Activated CD8-positive, alpha-beta T cell treated with anti-CD3 and anti-CD28 coated beads for 36 hours (primary cell): ENCODE data around the gene GPRASP2. TPM values are rescaled to one million over a fixed set of nuclear protein-coding genes. Genes with fewer than 3 reads are reported as not detected.
"Not testable (repeated sequence)": the region's sequence is repeated elsewhere in the genome, so short reads cannot be mapped to it uniquely, and the experiment has no call there.

Experiments
- ATAC-seq: fragments of 200-7000 bp; cut with Tn5 transposase; one replicate; pipeline ENCODE4 v1.10.0; 2021; ENCODE audit warnings: mild to moderate bottlenecking, moderate library complexity
- CTCF ChIA-PET: fragments of 350-600 bp; sonication (Branson Sonifier 250); formaldehyde crosslinking; loops from one replicate; lab custom pipeline; 2021; ENCODE audit warnings: antibody characterized with exemption; lab: Charles Lee
- POLR2A ChIA-PET: fragments of 350-600 bp; sonication (Branson Sonifier 250); formaldehyde crosslinking; loops from one replicate; lab custom pipeline; 2021; ENCODE audit warnings: antibody characterized with exemption; lab: Charles Lee
- DNase-seq: peaks from one replicate; pipeline ENCODE4 v3.0.0-alpha.2; 2020
- H3K27ac Mint-ChIP-seq: one replicate; pipeline ENCODE4 v1.8.0; 2021; ENCODE audit warnings: mild to moderate bottlenecking, mixed read lengths
- H3K27me3 Mint-ChIP-seq: one replicate; pipeline ENCODE4 v1.8.0; 2021; ENCODE audit warnings: mixed read lengths
- H3K36me3 Mint-ChIP-seq: one replicate; pipeline ENCODE4 v1.8.0; 2021; ENCODE audit warnings: low read depth, mixed read lengths
- H3K4me1 Mint-ChIP-seq: one replicate; pipeline ENCODE4 v1.8.0; 2021; ENCODE audit warnings: low read depth, mixed read lengths
- H3K4me3 Mint-ChIP-seq: one replicate; pipeline ENCODE4 v1.8.0; 2021; ENCODE audit warnings: mild to moderate bottlenecking, moderate library complexity, mixed read lengths
- H3K9me3 Mint-ChIP-seq: one replicate; pipeline ENCODE4 v1.8.0; 2021; ENCODE audit warnings: mixed read lengths
- intact Hi-C: fragments of 100-400 bp; cut with micrococcal nuclease; formaldehyde crosslinking; loops from one replicate; pipeline ENCODE4 v1.10.0; 2022
- total RNA-seq, 2 experiments: library from RNA; stranded (reverse); gene quantifications; one replicate each; pipeline ENCODE4 v1.2.3, GENCODE V29; 2021
- TF ChIP-seq, protein P1 (sequence below): fragments of 200-600 bp; IDR thresholded peaks from one replicate; pipeline ENCODE4 v1.8.0; 2022; ENCODE audit warnings: antibody characterized with exemption, mild to moderate bottlenecking

Gene GPRASP2
- total RNA-seq, 2 experiments from 2014 or later = 0.67 to 0.77 TPM

DNA sequence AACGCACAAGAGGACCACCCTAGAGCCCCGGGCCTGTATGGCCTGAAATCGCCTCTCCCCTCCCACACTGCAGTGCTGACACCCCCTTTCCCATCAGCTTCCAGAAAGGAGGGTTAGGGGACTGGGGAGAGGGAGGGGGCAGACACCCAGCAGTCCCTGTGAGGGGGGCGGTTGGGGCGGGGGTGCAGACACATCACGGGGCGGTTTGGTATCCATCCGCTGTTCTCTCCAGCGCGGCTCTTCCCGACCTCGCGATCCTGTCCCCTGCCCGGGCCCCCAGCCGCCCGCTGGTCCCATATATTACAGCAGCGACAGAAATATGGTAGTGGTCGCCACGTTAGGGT is 404 bp upstream of the GPRASP2 start:
- TF ChIP-seq, protein P1, sequence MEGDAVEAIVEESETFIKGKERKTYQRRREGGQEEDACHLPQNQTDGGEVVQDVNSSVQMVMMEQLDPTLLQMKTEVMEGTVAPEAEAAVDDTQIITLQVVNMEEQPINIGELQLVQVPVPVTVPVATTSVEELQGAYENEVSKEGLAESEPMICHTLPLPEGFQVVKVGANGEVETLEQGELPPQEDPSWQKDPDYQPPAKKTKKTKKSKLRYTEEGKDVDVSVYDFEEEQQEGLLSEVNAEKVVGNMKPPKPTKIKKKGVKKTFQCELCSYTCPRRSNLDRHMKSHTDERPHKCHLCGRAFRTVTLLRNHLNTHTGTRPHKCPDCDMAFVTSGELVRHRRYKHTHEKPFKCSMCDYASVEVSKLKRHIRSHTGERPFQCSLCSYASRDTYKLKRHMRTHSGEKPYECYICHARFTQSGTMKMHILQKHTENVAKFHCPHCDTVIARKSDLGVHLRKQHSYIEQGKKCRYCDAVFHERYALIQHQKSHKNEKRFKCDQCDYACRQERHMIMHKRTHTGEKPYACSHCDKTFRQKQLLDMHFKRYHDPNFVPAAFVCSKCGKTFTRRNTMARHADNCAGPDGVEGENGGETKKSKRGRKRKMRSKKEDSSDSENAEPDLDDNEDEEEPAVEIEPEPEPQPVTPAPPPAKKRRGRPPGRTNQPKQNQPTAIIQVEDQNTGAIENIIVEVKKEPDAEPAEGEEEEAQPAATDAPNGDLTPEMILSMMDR = no peak
- peaks cover 13% of the 10 kb centered on the region for H3K27me3 Mint-ChIP-seq
- H3K36me3 Mint-ChIP-seq = no peaks in the 10 kb centered on the region
- H3K27ac Mint-ChIP-seq = no peak overlapping the region
- H3K9me3 Mint-ChIP-seq = no peaks in the 10 kb centered on the region
- ATAC-seq (no peak), DNase-seq (no peak)
- POLR2A ChIA-PET = no interaction called here
- H3K4me3 Mint-ChIP-seq = peak overlapping the region; percentile 1
- intact Hi-C loops = no loop called here
- CTCF ChIA-PET = no interaction called here
- H3K4me1 Mint-ChIP-seq = peaks cover 19% of the 10 kb centered on the region

DNA sequence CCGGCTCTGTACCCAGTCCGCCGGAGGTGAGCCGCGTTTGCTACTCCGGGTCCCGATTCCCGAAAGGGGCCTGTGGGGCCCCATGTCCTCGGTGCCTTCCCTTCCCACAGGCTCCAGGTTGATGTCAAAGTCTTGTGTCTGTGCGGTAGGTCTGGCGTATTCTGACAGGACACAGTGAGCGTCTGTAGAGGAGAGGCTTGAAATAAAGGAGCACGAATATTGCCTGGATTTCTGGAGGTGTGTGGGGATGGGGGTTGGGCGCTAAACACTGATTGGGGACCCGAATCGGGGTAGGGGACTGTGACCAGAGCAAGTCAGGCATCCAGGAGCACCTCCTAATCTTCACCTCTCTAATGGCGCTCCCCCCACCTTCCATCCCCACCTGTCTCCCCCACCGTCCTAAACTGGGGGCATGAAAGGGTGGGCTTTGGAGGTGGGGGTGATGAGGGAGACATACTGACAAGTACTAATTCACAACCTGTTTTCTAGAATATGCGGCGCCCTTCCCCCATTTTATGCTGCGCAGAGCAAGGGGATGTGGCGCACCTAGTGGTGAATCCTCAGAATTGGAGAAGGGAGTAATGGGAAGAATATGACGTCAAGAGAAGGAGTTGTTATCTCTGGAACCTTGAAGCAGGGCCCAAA is 855 bp downstream of the GPRASP2 start:
- Mint-ChIP-seq H3K27me3 (peaks cover 11% of the 10 kb centered on the region), H3K27ac (peak overlapping the region; percentile 42), H3K4me3 (peak overlapping the region; percentile 72), H3K36me3 (no peaks in the 10 kb centered on the region), H3K4me1 (peaks cover 19% of the 10 kb centered on the region), H3K9me3 (no peaks in the 10 kb centered on the region)
- POLR2A ChIA-PET = no interaction called here
- intact Hi-C loops = no loop called here
- CTCF ChIA-PET = no interaction called here
- ATAC-seq (no peak), DNase-seq (peak; percentile 12)
- TF ChIP-seq, protein P1 = peak; percentile 12

DNA sequence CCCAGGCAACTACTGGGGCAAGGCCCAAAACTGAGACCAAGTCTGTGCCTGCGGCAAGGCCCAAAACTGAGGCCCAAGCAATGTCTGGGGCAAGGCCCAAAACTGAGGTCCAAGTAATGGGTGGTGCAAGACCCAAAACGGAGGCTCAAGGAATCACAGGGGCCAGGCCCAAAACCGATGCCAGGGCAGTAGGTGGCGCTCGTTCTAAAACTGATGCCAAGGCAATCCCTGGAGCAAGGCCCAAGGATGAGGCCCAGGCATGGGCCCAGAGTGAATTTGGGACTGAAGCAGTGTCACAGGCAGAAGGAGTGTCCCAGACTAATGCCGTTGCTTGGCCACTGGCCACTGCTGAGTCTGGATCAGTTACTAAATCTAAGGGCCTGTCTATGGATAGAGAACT is 2.7 kb downstream of the GPRASP2 start:
- POLR2A ChIA-PET = no interaction called here
- peaks cover 10% of the 10 kb centered on the region for H3K27me3 Mint-ChIP-seq
- H3K4me1 Mint-ChIP-seq = peaks cover 7% of the 10 kb centered on the region
- CTCF ChIA-PET = no interaction called here
- TF ChIP-seq, protein P1 = no peak
- intact Hi-C loops = no loop called here
- ATAC-seq (no peak), DNase-seq (no peak)
- no peak overlapping the region for H3K4me3 Mint-ChIP-seq
- no peaks in the 10 kb centered on the region for H3K36me3 Mint-ChIP-seq
- no peaks in the 10 kb centered on the region for H3K9me3 Mint-ChIP-seq
- H3K27ac Mint-ChIP-seq = no peak overlapping the region

DNA sequence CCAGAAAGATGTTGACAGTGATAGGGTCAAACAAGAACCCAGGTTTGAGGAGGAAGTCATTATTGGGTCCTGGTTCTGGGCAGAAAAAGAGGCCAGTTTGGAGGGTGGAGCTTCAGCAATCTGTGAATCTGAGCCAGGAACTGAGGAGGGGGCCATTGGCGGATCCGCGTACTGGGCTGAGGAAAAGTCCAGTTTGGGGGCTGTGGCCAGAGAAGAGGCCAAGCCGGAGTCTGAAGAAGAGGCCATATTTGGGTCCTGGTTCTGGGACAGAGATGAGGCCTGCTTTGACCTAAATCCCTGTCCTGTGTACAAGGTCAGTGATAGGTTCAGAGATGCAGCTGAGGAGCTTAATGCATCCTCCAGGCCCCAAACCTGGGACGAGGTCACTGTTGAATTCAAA is 3.7 kb downstream of the GPRASP2 start:
- CTCF ChIA-PET = no interaction called here
- Mint-ChIP-seq H3K27ac (no peak overlapping the region), H3K27me3 (peaks cover 5% of the 10 kb centered on the region), H3K9me3 (no peaks in the 10 kb centered on the region), H3K36me3 (no peaks in the 10 kb centered on the region), H3K4me3 (no peak overlapping the region), H3K4me1 (peaks cover 8% of the 10 kb centered on the region)
- TF ChIP-seq, protein P1 = no peak
- ATAC-seq = no peak
- no peak for DNase-seq
- POLR2A ChIA-PET = no interaction called here
- intact Hi-C loops = no loop called here

DNA sequence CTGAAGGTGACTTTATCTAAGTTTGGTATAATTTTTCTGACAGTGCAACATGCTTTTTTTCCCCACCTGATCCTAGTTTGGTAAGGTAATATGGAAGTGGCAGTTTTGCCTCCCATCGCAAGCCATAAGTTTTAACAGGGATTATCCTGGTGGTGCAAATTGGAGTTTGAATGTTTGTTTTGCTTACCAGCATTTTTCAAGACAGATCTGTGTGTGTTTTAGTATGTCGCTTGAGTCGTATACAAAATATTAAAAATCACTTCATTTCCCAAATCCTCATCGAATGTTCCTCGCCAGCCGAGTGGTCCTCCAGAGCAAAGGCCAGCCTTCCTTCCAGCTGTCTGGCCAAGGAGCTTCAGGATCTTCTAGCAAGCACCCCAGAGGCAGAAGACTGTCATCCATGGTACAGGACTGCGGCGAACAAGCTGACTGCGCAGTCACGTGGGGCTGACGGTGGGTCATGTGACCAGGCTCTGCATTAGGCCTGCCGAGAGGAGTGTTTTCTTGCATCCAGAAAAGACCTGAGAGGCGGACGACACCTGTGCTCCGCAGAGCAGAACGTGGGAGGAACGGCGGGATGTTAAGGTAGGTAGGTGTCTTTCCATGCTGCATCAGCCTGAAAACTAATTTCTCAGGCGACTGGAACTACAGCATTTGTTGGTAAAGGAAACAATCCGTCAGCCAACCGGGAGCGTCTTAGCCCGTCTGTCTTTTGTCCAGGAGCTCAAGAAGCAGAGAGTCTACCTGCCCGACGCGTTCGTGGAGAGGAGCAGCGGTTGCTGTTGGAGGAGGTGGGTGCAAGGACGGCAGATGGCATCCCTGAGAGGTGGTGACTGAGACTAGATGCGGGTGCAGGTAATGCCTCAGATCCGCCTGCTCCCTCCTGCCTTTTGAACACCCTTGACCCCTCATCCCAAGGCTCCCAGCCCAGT is 8.3 kb downstream of the GPRASP2 start, which contains the start of gene GPRASP3:
GPRASP3 (plus strand) TSS at position 507 of the 932 bp plus-strand sequence. CDS start 28,253 bp downstream, outside the sequence.
- H3K27me3 Mint-ChIP-seq = no peaks in the 10 kb centered on the region
- peaks cover 7% of the 10 kb centered on the region for H3K4me1 Mint-ChIP-seq
- no peaks in the 10 kb centered on the region for H3K9me3 Mint-ChIP-seq
- intact Hi-C loops = no loop called here
- no peaks in the 10 kb centered on the region for H3K36me3 Mint-ChIP-seq
- peak within 1 kb of the TSS; percentile 85 for H3K4me3 Mint-ChIP-seq
- ChIA-PET POLR2A (interaction anchor here (0.6 to 1.0 kb wide), 2 partner anchors 14 to 182 kb away, joined by 3 read pairs; no protein-coding TSS in a partner anchor), CTCF (no interaction called here)
- peak; percentile 89 for DNase-seq
- TF ChIP-seq, protein P1 = no peak
- H3K27ac Mint-ChIP-seq = peak within 1 kb of the TSS; percentile 71
- peak; percentile 98 for ATAC-seq

DNA sequence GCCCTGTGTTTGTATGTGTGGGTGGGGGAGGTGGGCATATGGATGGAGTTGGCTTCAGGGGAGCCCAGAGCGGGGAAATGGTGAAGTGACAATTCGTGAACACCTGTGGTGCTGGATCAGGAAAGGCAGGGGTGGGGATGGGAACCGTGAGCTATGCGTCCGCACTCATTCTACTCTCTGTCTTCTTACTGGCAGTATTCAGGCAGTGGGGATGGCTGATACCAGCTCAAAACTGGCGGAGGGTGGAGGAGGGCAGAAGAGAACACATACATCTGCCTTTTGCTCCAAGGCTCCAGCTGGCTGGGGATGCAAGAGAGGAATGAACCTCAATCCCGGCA is 8.9 kb downstream of the GPRASP2 start:
- H3K36me3 Mint-ChIP-seq, intact Hi-C loops, ATAC-seq, H3K9me3 Mint-ChIP-seq, H3K27ac Mint-ChIP-seq, CTCF ChIA-PET, DNase-seq, POLR2A ChIA-PET, H3K27me3 Mint-ChIP-seq, H3K4me1 Mint-ChIP-seq: not testable (repeated sequence)
- peak overlapping the region; percentile 85 for H3K4me3 Mint-ChIP-seq
